ENCODE results near the gene RC3H1. TPM values are rescaled to one million over a fixed set of nuclear protein-coding genes. Genes with fewer than 3 reads are reported as not detected.

RC3H1 gene
- total and polyA plus RNA-seq, 9 of the 15 experiments (the other 6 are each of a cell fraction or from before 2014, with no cell fraction given): 2.4 to 31.7 (median 12.4) TPM

DNA sequence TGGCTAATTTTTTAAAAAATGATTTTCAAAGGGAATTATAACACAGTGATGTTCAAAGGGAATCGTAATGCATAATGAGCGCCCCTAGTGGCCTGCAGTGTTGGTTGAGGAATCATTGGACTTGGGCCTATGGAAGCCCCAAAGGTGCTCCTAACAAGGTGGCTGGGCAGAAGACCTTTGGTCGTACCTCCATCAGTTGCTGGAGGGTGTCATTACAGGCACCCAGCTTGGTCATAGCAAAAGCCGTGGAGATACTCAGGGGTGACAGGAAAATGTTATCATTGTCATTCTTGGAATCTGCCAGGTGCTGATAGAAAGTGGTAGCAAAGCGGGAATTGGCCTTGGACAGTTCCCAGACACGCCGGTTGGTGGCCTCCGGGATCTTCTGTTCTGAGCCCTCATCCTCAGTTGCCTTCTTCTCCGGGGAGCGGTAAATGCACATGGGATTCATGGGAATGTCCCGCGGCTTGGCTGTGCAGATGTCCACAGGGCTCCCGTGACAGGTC, 107.7 kb downstream of the RC3H1 start (continued):
- TF ChIP-seq ILK (tag; IDR thresholded peaks at IDR 0.05; ENCODE audit: borderline replicate concordance, low read depth) (no peak), IFI16 (CRISPR knock-in tag; IDR thresholded peaks at IDR 0.05) (no peak), ZNF41 (CRISPR knock-in tag; conservative IDR thresholded peaks at IDR 0.05) (no peak), TAF7 (tag; IDR thresholded peaks at IDR 0.05) (no peak), CBX3 (IDR thresholded peaks at IDR 0.05; ENCODE audit: borderline replicate concordance in 1 of 2, low read length in 2 of 2) (peak in 1 of 2 experiments; percentile 15; a peak in 1 of 3 replicates), CBX5 (IDR thresholded peaks at IDR 0.05; ENCODE audit: borderline replicate concordance, low read depth) (no peak), CREM (IDR thresholded peaks at IDR 0.05; ENCODE audit: low read depth) (peak; percentile 55; the same call in 1 of the 2 replicates), NEUROD1 (IDR thresholded peaks at IDR 0.05; ENCODE audit: borderline replicate concordance, low read depth, low read length, partially characterized antibody) (no peak), PHB2 (IDR thresholded peaks at IDR 0.05; ENCODE audit: low read depth) (no peak), MEIS2 (IDR thresholded peaks at IDR 0.05; ENCODE audit: partially characterized antibody) (no peak), MAFK (IDR thresholded peaks at IDR 0.05; ENCODE audit: low read length) (0 out of 2 replicates have a peak, but pooled peaks have one; percentile 7), ZKSCAN1 (IDR thresholded peaks at IDR 0.05; ENCODE audit: low read depth, low read length) (no peak), ATF7 (IDR thresholded peaks at IDR 0.05) (no peak), FOXK2 (conservative IDR thresholded peaks at IDR 0.05 in 1 of 2, IDR thresholded peaks at IDR 0.05 in 1 of 2; ENCODE audit: low read depth in 2 of 2) (no peak), TEAD4 (IDR thresholded peaks at IDR 0.05; ENCODE audit: low read length) (peak; percentile 31; the same call in 1 of the 2 replicates), TEAD4 (CRISPR knock-in tag; IDR thresholded peaks at IDR 0.05; ENCODE audit: borderline replicate concordance) (no peak), POLR2AphosphoS2 (IDR thresholded peaks at IDR 0.05; ENCODE audit: low read length) (no peak), HEY1 (CRISPR knock-in tag; IDR thresholded peaks at IDR 0.05; ENCODE audit: borderline replicate concordance) (no peak), TARDBP (IDR thresholded peaks at IDR 0.05) (no peak)
- TF ChIP-seq, protein P1, sequence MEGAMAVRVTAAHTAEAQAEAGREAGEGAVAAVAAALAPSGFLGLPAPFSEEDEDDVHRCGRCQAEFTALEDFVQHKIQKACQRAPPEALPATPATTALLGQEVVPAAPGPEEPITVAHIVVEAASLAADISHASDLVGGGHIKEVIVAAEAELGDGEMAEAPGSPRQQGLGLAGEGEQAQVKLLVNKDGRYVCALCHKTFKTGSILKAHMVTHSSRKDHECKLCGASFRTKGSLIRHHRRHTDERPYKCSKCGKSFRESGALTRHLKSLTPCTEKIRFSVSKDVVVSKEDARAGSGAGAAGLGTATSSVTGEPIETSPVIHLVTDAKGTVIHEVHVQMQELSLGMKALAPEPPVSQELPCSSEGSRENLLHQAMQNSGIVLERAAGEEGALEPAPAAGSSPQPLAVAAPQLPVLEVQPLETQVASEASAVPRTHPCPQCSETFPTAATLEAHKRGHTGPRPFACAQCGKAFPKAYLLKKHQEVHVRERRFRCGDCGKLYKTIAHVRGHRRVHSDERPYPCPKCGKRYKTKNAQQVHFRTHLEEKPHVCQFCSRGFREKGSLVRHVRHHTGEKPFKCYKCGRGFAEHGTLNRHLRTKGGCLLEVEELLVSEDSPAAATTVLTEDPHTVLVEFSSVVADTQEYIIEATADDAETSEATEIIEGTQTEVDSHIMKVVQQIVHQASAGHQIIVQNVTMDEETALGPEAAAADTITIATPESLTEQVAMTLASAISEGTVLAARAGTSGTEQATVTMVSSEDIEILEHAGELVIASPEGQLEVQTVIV (CRISPR knock-in tag; IDR thresholded peaks at IDR 0.05; ENCODE audit: borderline replicate concordance): no peak
- TF ChIP-seq, protein P2, sequence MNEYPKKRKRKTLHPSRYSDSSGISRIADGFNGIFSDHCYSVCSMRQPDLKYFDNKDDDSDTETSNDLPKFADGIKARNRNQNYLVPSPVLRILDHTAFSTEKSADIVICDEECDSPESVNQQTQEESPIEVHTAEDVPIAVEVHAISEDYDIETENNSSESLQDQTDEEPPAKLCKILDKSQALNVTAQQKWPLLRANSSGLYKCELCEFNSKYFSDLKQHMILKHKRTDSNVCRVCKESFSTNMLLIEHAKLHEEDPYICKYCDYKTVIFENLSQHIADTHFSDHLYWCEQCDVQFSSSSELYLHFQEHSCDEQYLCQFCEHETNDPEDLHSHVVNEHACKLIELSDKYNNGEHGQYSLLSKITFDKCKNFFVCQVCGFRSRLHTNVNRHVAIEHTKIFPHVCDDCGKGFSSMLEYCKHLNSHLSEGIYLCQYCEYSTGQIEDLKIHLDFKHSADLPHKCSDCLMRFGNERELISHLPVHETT (CRISPR knock-in tag; conservative IDR thresholded peaks at IDR 0.05 in 1 of 2, IDR thresholded peaks at IDR 0.05 in 1 of 2): no peak
- TF ChIP-seq, protein P3, sequence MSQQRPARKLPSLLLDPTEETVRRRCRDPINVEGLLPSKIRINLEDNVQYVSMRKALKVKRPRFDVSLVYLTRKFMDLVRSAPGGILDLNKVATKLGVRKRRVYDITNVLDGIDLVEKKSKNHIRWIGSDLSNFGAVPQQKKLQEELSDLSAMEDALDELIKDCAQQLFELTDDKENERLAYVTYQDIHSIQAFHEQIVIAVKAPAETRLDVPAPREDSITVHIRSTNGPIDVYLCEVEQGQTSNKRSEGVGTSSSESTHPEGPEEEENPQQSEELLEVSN (IDR thresholded peaks at IDR 0.05; ENCODE audit: borderline replicate concordance in 1 of 2, extremely low read depth in 1 of 2, insufficient read depth in 1 of 2, insufficient read length in 1 of 2, low read depth in 1 of 2, low read length in 1 of 2, poor library complexity in 1 of 2, severe bottlenecking in 1 of 2): peak in 1 of 2 experiments; percentile 19
- TF ChIP-seq, protein P4, sequence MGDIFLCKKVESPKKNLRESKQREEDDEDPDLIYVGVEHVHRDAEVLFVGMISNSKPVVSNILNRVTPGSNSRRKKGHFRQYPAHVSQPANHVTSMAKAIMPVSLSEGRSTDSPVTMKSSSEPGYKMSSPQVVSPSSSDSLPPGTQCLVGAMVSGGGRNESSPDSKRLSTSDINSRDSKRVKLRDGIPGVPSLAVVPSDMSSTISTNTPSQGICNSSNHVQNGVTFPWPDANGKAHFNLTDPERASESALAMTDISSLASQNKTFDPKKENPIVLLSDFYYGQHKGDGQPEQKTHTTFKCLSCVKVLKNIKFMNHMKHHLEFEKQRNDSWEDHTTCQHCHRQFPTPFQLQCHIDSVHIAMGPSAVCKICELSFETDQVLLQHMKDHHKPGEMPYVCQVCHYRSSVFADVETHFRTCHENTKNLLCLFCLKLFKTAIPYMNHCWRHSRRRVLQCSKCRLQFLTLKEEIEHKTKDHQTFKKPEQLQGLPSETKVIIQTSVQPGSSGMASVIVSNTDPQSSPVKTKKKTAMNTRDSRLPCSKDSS (IDR thresholded peaks at IDR 0.05; ENCODE audit: low read depth, partially characterized antibody): no peak

Data from K562 (cell line).